Measurements from ENCODE around the gene MTERF1. TPM values are rescaled to one million over a fixed set of nuclear protein-coding genes. Genes with fewer than 3 reads are reported as not detected.

Gene MTERF1
- total and polyA plus RNA-seq, 2 experiments from 2014 or later = 14.5 to 19.7 TPM

DNA sequence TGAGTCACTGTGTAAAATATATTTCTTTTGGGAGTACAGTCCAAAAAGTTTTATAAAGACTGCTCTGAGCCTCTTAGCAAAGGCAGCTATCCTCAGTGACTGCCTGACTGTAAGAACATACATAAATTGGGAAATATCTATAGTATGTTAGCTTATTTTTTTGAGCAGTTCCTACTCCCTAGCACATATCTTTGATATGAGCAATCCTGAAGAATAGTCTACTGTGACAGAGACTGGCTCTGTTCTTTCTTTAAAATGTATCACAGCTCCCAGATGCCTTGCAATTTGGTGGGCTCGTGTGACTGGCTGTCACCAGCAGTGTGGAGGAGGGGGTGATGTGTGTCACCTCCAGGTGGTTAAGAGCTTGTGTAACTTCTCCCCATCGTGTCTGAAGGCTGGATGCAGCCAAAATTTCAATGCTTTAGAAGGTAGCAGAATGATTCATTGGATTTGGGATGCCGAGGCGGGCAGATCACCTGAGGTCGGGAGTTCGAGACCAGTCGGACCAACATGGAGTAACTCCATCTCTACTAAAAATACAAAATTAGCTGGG is 47.9 kb downstream of the MTERF1 start:
- DNase-seq (ENCODE audit: low spot score) = no peak
- H3K4me2 ChIP-seq = no peak overlapping the region
- H3K27me3 ChIP-seq (ENCODE audit: insufficient read depth) = no peaks in the 10 kb centered on the region
- Mint-ChIP-seq H3K27ac (no peak overlapping the region), H3K9me3 (no peaks in the 10 kb centered on the region), H3K36me3 (ENCODE audit: low read depth) (no peaks in the 10 kb centered on the region), H3K27me3 (ENCODE audit: insufficient read depth, low read depth, poor library complexity) (peaks cover 2% of the 10 kb centered on the region), H3K4me1 (peaks cover 12% of the 10 kb centered on the region), H3K4me3 (no peak overlapping the region)
- TF ChIP-seq, protein P1, sequence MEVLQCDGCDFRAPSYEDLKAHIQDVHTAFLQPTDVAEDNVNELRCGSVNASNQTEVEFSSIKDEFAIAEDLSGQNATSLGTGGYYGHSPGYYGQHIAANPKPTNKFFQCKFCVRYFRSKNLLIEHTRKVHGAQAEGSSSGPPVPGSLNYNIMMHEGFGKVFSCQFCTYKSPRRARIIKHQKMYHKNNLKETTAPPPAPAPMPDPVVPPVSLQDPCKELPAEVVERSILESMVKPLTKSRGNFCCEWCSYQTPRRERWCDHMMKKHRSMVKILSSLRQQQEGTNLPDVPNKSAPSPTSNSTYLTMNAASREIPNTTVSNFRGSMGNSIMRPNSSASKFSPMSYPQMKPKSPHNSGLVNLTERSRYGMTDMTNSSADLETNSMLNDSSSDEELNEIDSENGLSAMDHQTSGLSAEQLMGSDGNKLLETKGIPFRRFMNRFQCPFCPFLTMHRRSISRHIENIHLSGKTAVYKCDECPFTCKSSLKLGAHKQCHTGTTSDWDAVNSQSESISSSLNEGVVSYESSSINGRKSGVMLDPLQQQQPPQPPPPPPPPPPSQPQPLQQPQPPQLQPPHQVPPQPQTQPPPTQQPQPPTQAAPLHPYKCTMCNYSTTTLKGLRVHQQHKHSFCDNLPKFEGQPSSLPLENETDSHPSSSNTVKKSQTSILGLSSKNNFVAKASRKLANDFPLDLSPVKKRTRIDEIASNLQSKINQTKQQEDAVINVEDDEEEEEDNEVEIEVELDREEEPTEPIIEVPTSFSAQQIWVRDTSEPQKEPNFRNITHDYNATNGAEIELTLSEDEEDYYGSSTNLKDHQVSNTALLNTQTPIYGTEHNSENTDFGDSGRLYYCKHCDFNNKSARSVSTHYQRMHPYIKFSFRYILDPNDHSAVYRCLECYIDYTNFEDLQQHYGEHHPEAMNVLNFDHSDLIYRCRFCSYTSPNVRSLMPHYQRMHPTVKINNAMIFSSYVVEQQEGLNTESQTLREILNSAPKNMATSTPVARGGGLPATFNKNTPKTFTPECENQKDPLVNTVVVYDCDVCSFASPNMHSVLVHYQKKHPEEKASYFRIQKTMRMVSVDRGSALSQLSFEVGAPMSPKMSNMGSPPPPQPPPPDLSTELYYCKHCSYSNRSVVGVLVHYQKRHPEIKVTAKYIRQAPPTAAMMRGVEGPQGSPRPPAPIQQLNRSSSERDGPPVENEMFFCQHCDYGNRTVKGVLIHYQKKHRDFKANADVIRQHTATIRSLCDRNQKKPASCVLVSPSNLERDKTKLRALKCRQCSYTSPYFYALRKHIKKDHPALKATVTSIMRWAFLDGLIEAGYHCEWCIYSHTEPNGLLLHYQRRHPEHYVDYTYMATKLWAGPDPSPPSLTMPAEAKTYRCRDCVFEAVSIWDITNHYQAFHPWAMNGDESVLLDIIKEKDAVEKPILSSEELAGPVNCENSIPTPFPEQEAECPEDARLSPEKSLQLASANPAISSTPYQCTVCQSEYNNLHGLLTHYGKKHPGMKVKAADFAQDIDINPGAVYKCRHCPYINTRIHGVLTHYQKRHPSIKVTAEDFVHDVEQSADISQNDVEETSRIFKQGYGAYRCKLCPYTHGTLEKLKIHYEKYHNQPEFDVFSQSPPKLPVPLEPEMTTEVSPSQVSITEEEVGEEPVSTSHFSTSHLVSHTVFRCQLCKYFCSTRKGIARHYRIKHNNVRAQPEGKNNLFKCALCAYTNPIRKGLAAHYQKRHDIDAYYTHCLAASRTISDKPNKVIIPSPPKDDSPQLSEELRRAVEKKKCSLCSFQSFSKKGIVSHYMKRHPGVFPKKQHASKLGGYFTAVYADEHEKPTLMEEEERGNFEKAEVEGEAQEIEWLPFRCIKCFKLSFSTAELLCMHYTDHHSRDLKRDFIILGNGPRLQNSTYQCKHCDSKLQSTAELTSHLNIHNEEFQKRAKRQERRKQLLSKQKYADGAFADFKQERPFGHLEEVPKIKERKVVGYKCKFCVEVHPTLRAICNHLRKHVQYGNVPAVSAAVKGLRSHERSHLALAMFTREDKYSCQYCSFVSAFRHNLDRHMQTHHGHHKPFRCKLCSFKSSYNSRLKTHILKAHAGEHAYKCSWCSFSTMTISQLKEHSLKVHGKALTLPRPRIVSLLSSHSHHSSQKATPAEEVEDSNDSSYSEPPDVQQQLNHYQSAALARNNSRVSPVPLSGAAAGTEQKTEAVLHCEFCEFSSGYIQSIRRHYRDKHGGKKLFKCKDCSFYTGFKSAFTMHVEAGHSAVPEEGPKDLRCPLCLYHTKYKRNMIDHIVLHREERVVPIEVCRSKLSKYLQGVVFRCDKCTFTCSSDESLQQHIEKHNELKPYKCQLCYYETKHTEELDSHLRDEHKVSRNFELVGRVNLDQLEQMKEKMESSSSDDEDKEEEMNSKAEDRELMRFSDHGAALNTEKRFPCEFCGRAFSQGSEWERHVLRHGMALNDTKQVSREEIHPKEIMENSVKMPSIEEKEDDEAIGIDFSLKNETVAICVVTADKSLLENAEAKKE (CRISPR knock-in tag; IDR thresholded peaks at IDR 0.05) = no peak
- no peaks in the 10 kb centered on the region for H3F3A ChIP-seq (replicated peaks; ENCODE audit: low read depth)
- H3K9me2 ChIP-seq (ENCODE audit: insufficient read depth) = no peaks in the 10 kb centered on the region
- H2AFZ ChIP-seq = no peak overlapping the region
- 0 out of 2 replicates have a peak, but pooled peaks cover 7% of the 10 kb centered on the region for H3K4me1 ChIP-seq (ENCODE audit: insufficient read depth)
- H4K20me1 ChIP-seq (replicated peaks; ENCODE audit: insufficient read depth) = no peaks in the 10 kb centered on the region
- H3K36me3 ChIP-seq (ENCODE audit: insufficient read depth) = no peaks in the 10 kb centered on the region
- no peaks in the 10 kb centered on the region for H3K79me2 ChIP-seq (replicated peaks; ENCODE audit: insufficient read depth)
- no peak for ATAC-seq
- no peak overlapping the region for H3K27ac ChIP-seq (ENCODE audit: low read depth)
- H3K4me3 ChIP-seq = no peak overlapping the region

DNA sequence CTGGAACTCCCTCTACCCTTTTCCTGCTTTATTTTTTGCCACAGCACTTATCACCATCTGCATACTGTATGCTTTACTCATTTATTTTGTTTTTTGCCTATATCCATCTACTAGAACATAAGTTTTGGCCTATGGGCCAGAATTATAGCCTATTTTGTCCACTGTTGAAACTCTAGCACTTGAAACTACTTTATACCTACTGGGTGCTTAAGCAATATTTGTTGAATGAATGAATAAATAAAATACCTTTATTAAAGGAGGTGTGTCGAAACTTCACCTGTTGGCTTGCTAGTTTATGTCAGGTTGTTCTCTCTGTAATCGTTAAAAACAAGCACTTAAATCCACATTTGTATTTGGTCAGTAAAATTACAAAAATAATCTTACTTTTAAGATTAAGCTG is 53.3 kb downstream of the MTERF1 start:
- Histone ChIP-seq H3K27me3 (ENCODE audit: insufficient read depth) (no peaks in the 10 kb centered on the region), H3K4me2 (no peak overlapping the region), H3K4me1 (ENCODE audit: insufficient read depth) (no peaks in the 10 kb centered on the region), H3K79me2 (replicated peaks; ENCODE audit: insufficient read depth) (no peaks in the 10 kb centered on the region), H3K9me2 (ENCODE audit: insufficient read depth) (no peaks in the 10 kb centered on the region), H3K27ac (ENCODE audit: low read depth) (no peak overlapping the region), H3K36me3 (ENCODE audit: insufficient read depth) (no peaks in the 10 kb centered on the region), H3K4me3 (no peak overlapping the region), H3F3A (replicated peaks; ENCODE audit: low read depth) (no peaks in the 10 kb centered on the region), H2AFZ (no peak overlapping the region), H4K20me1 (replicated peaks; ENCODE audit: insufficient read depth) (no peaks in the 10 kb centered on the region)
- peaks cover 2% of the 10 kb centered on the region for H3K27me3 Mint-ChIP-seq (ENCODE audit: insufficient read depth, low read depth, poor library complexity)
- H3K36me3 Mint-ChIP-seq (ENCODE audit: low read depth) = no peaks in the 10 kb centered on the region
- H3K4me1 Mint-ChIP-seq = no peaks in the 10 kb centered on the region
- H3K4me3 Mint-ChIP-seq = no peak overlapping the region
- DNase-seq (ENCODE audit: low spot score) (no peak), ATAC-seq (no peak)
- H3K27ac Mint-ChIP-seq = no peak overlapping the region
- no peaks in the 10 kb centered on the region for H3K9me3 Mint-ChIP-seq
- TF ChIP-seq POLR2AphosphoS5 (IDR thresholded peaks at IDR 0.05; ENCODE audit: low read depth) (no peak), CREB1 (CRISPR knock-in tag; IDR thresholded peaks at IDR 0.05; ENCODE audit: low read depth) (no peak), EZH2phosphoT487 (IDR thresholded peaks at IDR 0.05; ENCODE audit: unreplicated experiment) (no peak), JUNB (IDR thresholded peaks at IDR 0.05; ENCODE audit: unreplicated experiment) (no peak)
- TF ChIP-seq, protein P1 (CRISPR knock-in tag; IDR thresholded peaks at IDR 0.05) = no peak
